Measurements from ENCODE around the gene GPANK1. TPM values are rescaled to one million over a fixed set of nuclear protein-coding genes. Genes with fewer than 3 reads are reported as not detected.
A peak's percentile ranks its signal among the peaks of the same experiment; 100 is the strongest.

GPANK1 gene
- total RNA-seq, 1 experiment from 2014 or later: 32.2 TPM

DNA sequence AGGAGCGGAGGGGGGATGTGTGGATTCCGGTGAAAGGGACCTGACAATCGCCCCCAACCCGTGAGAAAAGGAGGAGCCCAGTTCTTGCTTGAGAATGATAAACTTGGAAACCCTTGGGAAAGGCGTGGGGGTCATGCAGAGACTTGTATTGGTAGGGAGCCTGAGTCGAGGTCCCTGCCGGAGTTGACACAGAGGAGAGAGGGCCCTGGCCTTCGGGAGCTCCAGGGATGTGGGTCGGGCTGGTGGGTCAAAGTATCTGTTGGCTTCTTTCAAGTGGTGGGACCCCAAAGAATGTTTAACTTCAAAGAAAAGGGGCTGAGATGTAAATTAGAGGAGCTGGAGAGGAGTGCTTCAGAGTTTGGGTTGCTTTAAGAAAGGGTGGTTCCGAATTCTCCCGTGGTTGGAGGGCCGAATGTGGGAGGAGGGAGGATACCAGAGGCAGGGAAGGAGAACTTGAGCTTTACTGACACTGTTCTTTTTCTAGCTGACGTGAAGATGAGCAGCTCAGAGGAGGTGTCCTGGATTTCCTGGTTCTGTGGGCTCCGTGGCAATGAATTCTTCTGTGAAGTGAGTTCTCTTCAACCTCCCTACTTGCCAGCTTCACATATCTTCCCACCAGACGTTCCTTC, 1.7 kb upstream of the GPANK1 start:
- TF ChIP-seq, protein P1, sequence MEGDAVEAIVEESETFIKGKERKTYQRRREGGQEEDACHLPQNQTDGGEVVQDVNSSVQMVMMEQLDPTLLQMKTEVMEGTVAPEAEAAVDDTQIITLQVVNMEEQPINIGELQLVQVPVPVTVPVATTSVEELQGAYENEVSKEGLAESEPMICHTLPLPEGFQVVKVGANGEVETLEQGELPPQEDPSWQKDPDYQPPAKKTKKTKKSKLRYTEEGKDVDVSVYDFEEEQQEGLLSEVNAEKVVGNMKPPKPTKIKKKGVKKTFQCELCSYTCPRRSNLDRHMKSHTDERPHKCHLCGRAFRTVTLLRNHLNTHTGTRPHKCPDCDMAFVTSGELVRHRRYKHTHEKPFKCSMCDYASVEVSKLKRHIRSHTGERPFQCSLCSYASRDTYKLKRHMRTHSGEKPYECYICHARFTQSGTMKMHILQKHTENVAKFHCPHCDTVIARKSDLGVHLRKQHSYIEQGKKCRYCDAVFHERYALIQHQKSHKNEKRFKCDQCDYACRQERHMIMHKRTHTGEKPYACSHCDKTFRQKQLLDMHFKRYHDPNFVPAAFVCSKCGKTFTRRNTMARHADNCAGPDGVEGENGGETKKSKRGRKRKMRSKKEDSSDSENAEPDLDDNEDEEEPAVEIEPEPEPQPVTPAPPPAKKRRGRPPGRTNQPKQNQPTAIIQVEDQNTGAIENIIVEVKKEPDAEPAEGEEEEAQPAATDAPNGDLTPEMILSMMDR (IDR thresholded peaks at IDR 0.05; ENCODE audit: unreplicated experiment): no peak
- H3K4me3 Mint-ChIP-seq (ENCODE audit: low read depth, unreplicated experiment): peak overlapping the region; percentile 92
- peaks cover 94% of the 10 kb centered on the region for H3K36me3 Mint-ChIP-seq (ENCODE audit: insufficient read depth, unreplicated experiment)
- no peaks in the 10 kb centered on the region for H3K9me3 Mint-ChIP-seq (ENCODE audit: low read depth, unreplicated experiment)
- CTCF ChIA-PET: interaction anchor here (0.6 to 2.5 kb wide), 2 partner anchors 14 to 1786 kb away, joined by 4 to 23 read pairs; partner anchors contain the start of gene BAG6
- H3K27ac Mint-ChIP-seq (ENCODE audit: unreplicated experiment): peak overlapping the region; percentile 91
- BruUV-seq (replicated peaks): no TSS peak
- no peaks in the 10 kb centered on the region for H3K27me3 Mint-ChIP-seq (ENCODE audit: unreplicated experiment)
- peaks cover 49% of the 10 kb centered on the region for H3K4me1 Mint-ChIP-seq (ENCODE audit: low read depth, unreplicated experiment)
- intact Hi-C loops (cut with micrococcal nuclease; ENCODE audit: unreplicated experiment): no loop called here
- DNase-seq: no peak

DNA sequence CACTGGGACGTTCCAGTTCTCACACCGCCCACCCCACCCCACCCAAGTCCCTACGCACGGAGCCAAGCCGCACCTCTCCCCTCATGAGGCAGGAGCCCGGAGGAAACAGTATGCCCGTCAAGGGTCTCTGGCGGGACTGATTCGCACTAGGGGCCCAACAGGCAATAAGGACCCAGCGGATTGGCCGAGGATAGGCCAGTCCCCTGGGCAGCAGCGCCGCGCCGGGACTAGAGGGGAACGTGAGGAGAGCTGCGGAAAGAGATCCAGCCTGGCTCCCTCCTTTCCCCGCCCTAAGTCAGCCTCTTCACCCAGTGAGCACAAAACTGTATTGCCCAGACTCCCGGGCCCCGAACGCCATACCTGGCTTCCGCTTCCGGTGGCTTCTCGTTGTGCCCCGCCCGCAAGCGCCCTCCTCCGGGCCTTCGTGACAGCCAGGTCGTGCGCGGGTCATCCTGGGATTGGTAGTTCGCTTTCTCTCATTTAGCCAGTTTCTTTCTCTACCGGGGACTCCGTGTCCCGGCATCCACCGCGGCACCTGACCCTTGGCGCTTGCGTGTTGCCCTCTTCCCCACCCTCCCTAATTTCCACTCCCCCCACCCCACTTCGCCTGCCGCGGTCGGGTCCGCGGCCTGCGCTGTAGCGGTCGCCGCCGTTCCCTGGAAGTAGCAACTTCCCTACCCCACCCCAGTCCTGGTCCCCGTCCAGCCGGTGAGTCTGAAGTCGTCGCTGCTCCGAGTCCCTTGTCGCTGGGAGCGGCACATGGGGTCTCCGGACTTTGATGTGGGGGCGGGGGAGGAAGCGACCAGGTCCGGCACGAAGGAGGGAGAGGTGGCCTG, 922 bp upstream of the GPANK1 start, which contains the start of gene CSNK2B:
Gene CSNK2B, plus strand, starts transcription at position 580 of the 836 bp plus-strand sequence. CDS start 752 bp downstream, outside the sequence.
- H3K9me3 Mint-ChIP-seq (ENCODE audit: low read depth, unreplicated experiment): no peaks in the 10 kb centered on the region
- TF ChIP-seq, protein P1 (IDR thresholded peaks at IDR 0.05; ENCODE audit: unreplicated experiment): no peak
- peak; percentile 100 for DNase-seq
- no TSS peak for BruUV-seq (replicated peaks)
- peak within 1 kb of the TSS; percentile 92 for H3K4me3 Mint-ChIP-seq (ENCODE audit: low read depth, unreplicated experiment)
- H3K27ac Mint-ChIP-seq (ENCODE audit: unreplicated experiment): peak within 1 kb of the TSS; percentile 91
- peaks cover 49% of the 10 kb centered on the region for H3K4me1 Mint-ChIP-seq (ENCODE audit: low read depth, unreplicated experiment)
- intact Hi-C loops (cut with micrococcal nuclease; ENCODE audit: unreplicated experiment): loop anchor here (1.0 kb wide), 1 partner anchor 280 kb away; no protein-coding TSS in a partner anchor
- peaks cover 94% of the 10 kb centered on the region for H3K36me3 Mint-ChIP-seq (ENCODE audit: insufficient read depth, unreplicated experiment)
- CTCF ChIA-PET: interaction anchor here (0.6 to 2.5 kb wide), 6 partner anchors 13 to 702 kb away, joined by 3 to 23 read pairs (median 5); partner anchors contain the start of genes BAG6 and MSH5
- H3K27me3 Mint-ChIP-seq (ENCODE audit: unreplicated experiment): no peaks in the 10 kb centered on the region

DNA sequence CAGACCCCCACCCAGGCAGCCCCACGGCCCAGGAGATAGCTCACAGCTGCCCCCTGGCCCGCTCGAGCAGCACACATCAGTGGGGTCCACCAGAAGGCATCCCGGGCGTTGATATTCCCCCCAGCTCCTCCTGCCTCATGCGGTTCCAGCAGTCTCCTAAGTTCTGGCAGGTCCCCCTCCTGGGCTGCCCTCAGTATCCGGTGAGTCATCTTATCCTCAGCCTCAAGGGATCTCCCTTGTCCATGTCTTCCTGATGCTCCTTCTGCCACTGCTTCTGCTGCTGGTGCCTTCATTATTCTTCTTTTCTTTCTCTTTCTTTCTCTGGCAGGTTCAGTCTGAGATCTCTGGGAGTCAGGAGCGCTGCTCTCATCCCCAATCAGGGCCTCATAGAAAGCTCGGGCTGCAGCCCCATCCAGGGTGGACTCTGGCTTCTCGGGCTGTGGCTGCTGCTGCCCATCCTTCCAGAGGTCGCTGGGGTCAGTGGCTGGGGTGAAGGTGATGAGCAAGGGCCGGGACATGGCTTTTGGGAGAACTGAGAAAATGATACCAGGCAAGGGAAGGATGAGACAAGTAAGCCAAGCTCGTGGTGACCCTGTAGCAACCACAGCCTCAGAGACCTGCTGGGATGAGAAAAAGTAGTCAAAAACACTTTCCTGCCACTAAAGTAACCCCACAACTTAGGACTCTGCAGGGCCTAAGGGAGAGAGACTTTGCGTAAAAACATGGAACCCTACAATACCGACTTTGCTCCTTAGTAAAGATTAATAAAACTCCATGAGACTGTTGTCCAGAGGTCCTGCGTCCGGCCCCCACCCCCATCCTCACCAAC, 622 bp downstream of the GPANK1 start:
- CTCF ChIA-PET: interaction anchor here (0.6 to 2.5 kb wide), 5 partner anchors 10 to 1761 kb away, joined by 3 to 23 read pairs (median 4); partner anchors contain the start of genes BAG6 and MSH5
- H3K9me3 Mint-ChIP-seq (ENCODE audit: low read depth, unreplicated experiment): no peaks in the 10 kb centered on the region
- TF ChIP-seq, protein P1 (IDR thresholded peaks at IDR 0.05; ENCODE audit: unreplicated experiment): no peak
- TSS peak; percentile 52 for BruUV-seq (replicated peaks)
- DNase-seq: no peak
- intact Hi-C loops (cut with micrococcal nuclease; ENCODE audit: unreplicated experiment): no loop called here
- H3K4me1 Mint-ChIP-seq (ENCODE audit: low read depth, unreplicated experiment): peaks cover 57% of the 10 kb centered on the region
- peak overlapping the region; percentile 91 for H3K27ac Mint-ChIP-seq (ENCODE audit: unreplicated experiment)
- H3K36me3 Mint-ChIP-seq (ENCODE audit: insufficient read depth, unreplicated experiment): peaks cover 97% of the 10 kb centered on the region
- no peaks in the 10 kb centered on the region for H3K27me3 Mint-ChIP-seq (ENCODE audit: unreplicated experiment)
- peak overlapping the region; percentile 92 for H3K4me3 Mint-ChIP-seq (ENCODE audit: low read depth, unreplicated experiment)
